ENCODE measurements around the gene SMC3. TPM values are rescaled to one million over a fixed set of nuclear protein-coding genes. Genes with fewer than 3 reads are reported as not detected.

SMC3 gene
- total RNA-seq, 6 experiments from 2014 or later, result 26.0 to 40.5 (median 38.0) TPM

DNA sequence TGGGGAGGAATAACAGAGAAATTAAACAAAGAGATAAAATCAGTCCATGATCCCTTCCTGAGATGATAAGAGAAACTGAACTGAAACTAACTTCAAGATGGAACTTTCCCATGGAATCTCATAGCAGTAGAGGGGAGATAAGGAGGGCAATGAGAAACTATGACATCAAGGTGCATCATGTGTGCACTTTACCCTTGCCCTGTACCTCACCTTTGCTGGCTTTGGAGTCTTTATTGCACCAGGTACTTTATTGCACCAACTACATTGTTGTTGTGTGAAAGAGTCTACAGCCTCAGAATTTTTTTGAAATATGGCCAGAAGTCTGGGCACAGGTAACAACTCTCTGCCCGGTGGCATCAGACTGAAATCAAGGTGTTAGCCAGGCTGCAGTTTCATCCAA lies 11.2 kb upstream of the SMC3 start:
- TF ChIP-seq, protein P1, sequence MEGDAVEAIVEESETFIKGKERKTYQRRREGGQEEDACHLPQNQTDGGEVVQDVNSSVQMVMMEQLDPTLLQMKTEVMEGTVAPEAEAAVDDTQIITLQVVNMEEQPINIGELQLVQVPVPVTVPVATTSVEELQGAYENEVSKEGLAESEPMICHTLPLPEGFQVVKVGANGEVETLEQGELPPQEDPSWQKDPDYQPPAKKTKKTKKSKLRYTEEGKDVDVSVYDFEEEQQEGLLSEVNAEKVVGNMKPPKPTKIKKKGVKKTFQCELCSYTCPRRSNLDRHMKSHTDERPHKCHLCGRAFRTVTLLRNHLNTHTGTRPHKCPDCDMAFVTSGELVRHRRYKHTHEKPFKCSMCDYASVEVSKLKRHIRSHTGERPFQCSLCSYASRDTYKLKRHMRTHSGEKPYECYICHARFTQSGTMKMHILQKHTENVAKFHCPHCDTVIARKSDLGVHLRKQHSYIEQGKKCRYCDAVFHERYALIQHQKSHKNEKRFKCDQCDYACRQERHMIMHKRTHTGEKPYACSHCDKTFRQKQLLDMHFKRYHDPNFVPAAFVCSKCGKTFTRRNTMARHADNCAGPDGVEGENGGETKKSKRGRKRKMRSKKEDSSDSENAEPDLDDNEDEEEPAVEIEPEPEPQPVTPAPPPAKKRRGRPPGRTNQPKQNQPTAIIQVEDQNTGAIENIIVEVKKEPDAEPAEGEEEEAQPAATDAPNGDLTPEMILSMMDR (IDR thresholded peaks at IDR 0.05), result no peak
- peaks cover 1% of the 10 kb centered on the region; the same call in 1 of the 2 replicates for H3K27me3 Mint-ChIP-seq (ENCODE audit: insufficient read depth)
- no peak for DNase-seq
- no peaks in the 10 kb centered on the region for H3K36me3 Mint-ChIP-seq (ENCODE audit: low read depth)
- no peak overlapping the region for H3K4me3 Mint-ChIP-seq
- H3K9me3 Mint-ChIP-seq, result no peaks in the 10 kb centered on the region
- H3K4me1 Mint-ChIP-seq (ENCODE audit: low read depth), result peaks cover 16% of the 10 kb centered on the region
- no peak overlapping the region for H3K27ac Mint-ChIP-seq

DNA sequence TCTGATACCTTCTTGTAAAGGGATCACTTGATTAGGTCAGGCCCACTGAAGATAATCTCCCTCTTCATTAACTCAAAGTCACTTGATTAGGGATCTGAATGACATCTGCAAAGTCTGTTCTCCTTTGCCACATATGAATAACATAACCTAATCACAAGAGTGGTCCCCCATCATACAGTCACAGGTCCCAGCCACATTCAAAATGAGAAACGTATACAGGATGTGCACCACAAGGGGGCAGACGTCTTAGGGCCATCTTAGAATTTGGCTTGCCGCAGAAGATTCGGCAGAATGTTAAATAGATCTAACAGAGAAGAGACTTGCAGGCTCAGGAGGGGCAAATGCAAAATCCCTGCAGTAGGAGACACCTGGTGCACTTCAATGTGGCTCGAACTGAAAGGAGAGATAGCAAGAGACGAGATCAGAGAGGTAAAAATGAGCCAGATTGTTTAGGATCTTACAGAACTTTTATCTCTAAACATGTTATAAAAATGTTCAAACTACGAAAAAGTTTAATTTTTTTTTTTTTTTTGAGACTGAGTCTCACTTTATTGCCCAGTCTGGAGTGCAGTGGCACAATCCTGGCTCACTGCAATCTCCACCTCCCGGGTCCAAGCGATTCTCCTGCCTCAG lies 10.4 kb upstream of the SMC3 start:
- H3K9me3 Mint-ChIP-seq, result no peaks in the 10 kb centered on the region
- H3K27me3 Mint-ChIP-seq (ENCODE audit: insufficient read depth), result peaks cover 1% of the 10 kb centered on the region; the same call in 1 of the 2 replicates
- peaks cover 11% of the 10 kb centered on the region for H3K4me1 Mint-ChIP-seq (ENCODE audit: low read depth)
- TF ChIP-seq, protein P1 (IDR thresholded peaks at IDR 0.05), result peak; percentile 85
- peak; percentile 6 for DNase-seq
- H3K27ac Mint-ChIP-seq, result no peak overlapping the region
- H3K36me3 Mint-ChIP-seq (ENCODE audit: low read depth), result no peaks in the 10 kb centered on the region
- H3K4me3 Mint-ChIP-seq, result no peak overlapping the region

DNA sequence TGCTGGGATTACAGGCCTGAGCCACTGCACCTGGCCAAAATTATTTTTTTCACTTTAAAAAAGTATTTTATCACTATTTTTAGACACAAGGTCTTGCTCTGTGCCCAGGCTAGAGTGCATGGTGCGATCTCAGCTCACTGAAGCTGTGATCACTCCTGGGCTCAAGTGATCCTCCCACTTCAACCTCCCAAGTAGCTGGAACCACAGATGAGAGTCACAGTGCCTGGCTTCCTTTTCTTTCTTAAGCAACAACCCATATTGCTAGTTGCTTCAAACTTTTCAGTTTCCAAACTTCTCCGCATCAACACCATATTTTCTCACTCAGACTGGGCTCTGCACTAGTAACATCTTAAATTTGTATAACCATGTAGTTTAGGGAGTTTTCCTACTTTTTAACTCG lies 9.5 kb upstream of the SMC3 start:
- H3K4me1 Mint-ChIP-seq (ENCODE audit: low read depth), result peaks cover 13% of the 10 kb centered on the region
- H3K9me3 Mint-ChIP-seq, result no peaks in the 10 kb centered on the region
- H3K36me3 Mint-ChIP-seq (ENCODE audit: low read depth), result no peaks in the 10 kb centered on the region
- no peak overlapping the region for H3K27ac Mint-ChIP-seq
- TF ChIP-seq, protein P1 (IDR thresholded peaks at IDR 0.05), result no peak
- no peak overlapping the region for H3K4me3 Mint-ChIP-seq
- H3K27me3 Mint-ChIP-seq (ENCODE audit: insufficient read depth), result peaks cover 1% of the 10 kb centered on the region; the same call in 1 of the 2 replicates
- DNase-seq, result no peak

DNA sequence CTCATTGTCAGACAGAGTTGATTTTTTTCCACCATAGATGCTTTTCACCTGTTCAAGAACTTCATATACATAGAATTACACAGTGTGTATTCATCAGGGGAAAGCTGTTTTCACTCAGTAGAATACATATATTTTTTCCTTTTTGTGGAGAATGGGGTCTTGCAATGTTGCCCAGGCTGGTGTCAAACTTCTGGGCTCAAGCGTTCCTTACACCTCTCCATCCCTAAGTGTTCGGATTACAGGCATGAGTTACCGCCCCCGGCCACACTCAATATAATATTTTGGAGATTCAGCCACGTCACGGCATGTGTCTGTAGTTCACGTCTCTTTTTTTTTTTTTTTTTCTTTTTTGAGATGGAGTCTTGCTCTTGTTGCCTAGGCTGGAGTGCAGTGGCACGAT lies 7.5 kb upstream of the SMC3 start:
- Mint-ChIP-seq H3K27me3 (ENCODE audit: insufficient read depth) (peaks cover 1% of the 10 kb centered on the region; the same call in 1 of the 2 replicates), H3K9me3 (no peaks in the 10 kb centered on the region), H3K27ac (no peak overlapping the region), H3K36me3 (ENCODE audit: low read depth) (no peaks in the 10 kb centered on the region), H3K4me3 (no peak overlapping the region), H3K4me1 (ENCODE audit: low read depth) (peaks cover 27% of the 10 kb centered on the region)
- TF ChIP-seq, protein P1 (IDR thresholded peaks at IDR 0.05), result no peak
- no peak for DNase-seq

DNA sequence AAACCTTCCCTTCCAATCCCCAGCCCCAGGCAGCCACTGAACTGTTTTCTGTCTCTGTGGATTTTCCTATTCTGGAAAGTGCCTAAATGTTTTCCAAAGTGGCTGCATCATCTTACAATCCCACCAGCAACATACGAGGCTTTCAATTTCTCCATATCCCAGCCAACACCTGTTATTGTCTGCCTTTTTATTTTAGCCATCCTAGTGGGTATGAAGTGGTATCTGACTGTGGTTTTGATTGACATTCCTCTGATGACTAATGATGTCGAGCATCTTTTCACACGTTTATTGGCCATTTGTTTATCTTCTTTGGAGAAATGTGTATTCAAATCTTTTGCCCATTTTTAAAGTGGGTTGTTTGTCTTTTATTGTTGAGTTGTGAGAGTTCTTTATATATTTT lies 6.2 kb upstream of the SMC3 start:
- Mint-ChIP-seq H3K9me3 (no peaks in the 10 kb centered on the region), H3K36me3 (ENCODE audit: low read depth) (no peaks in the 10 kb centered on the region), H3K27ac (no peak overlapping the region), H3K4me1 (ENCODE audit: low read depth) (peaks cover 28% of the 10 kb centered on the region), H3K4me3 (no peak overlapping the region), H3K27me3 (ENCODE audit: insufficient read depth) (peaks cover 1% of the 10 kb centered on the region; the same call in 1 of the 2 replicates)
- DNase-seq, result no peak
- TF ChIP-seq, protein P1 (IDR thresholded peaks at IDR 0.05), result no peak
